ENCODE data around the gene GPR150. TPM values are rescaled to one million over a fixed set of nuclear protein-coding genes. Genes with fewer than 3 reads are reported as not detected.
"Not testable (repeated sequence)": the region's sequence is repeated elsewhere in the genome, so short reads cannot be mapped to it uniquely, and the experiment has no call there.

GPR150 gene
- total RNA-seq, 1 donor from 2014 or later: 0.14 TPM

- Histone ChIP-seq H3K4me1 (ENCODE audit: insufficient read depth, low read length) (peaks cover 13% of the 10 kb centered on the region), H3K36me3 (ENCODE audit: insufficient read depth, low read length) (no peaks in the 10 kb centered on the region), H4K20me1 (ENCODE audit: insufficient read depth, low read length) (no peaks in the 10 kb centered on the region), H3K4me3 (ENCODE audit: insufficient read depth, low read depth, low read length) (no peak overlapping the region), H3K4me2 (ENCODE audit: low read length) (peak overlapping the region; percentile 9), H2AFZ (ENCODE audit: low read depth, low read length) (peak overlapping the region; percentile 52), H3K9ac (ENCODE audit: low read length) (no peak overlapping the region), H3K79me2 (ENCODE audit: insufficient read depth, low read length) (no peaks in the 10 kb centered on the region), H3K27me3 (ENCODE audit: insufficient read depth, low read length) (no peaks in the 10 kb centered on the region), H3K9me3 (ENCODE audit: insufficient read depth, low read depth, low read length) (peaks cover 3% of the 10 kb centered on the region), H3K27ac (ENCODE audit: low read depth, low read length) (peak overlapping the region; percentile 26)
- Mint-ChIP-seq H3K9me3 (ENCODE audit: unreplicated experiment) (peaks cover 5% of the 10 kb centered on the region), H3K4me3 (ENCODE audit: unreplicated experiment) (no peak overlapping the region), H3K27ac (ENCODE audit: unreplicated experiment) (peak overlapping the region; percentile 93), H3K4me1 (ENCODE audit: low read depth, unreplicated experiment) (peaks cover 20% of the 10 kb centered on the region), H3K27me3 (ENCODE audit: low read depth, unreplicated experiment) (no peaks in the 10 kb centered on the region), H3K36me3 (ENCODE audit: low read depth, unreplicated experiment) (no peaks in the 10 kb centered on the region)
- TF ChIP-seq EZH2 (IDR thresholded peaks at IDR 0.05; ENCODE audit: insufficient read depth, low read length) (no peak), CTCF (IDR thresholded peaks at IDR 0.05; ENCODE audit: insufficient read depth, low read depth, low read length) (no peak)
- FAIRE-seq (no peak), DNase-seq (ENCODE audit: low read depth) (peak; percentile 76)
These were observed 11.5 kb downstream of the GPR150 start for GRCh38 chr5:95631255-95631958.

GRCh38 chr5:95631991-95632675 lies 12.2 kb downstream of the GPR150 start:
- H3K4me1 ChIP-seq (ENCODE audit: insufficient read depth, low read length): peaks cover 13% of the 10 kb centered on the region
- Mint-ChIP-seq H3K36me3 (ENCODE audit: low read depth, unreplicated experiment) (no peaks in the 10 kb centered on the region), H3K27me3 (ENCODE audit: low read depth, unreplicated experiment) (no peaks in the 10 kb centered on the region), H3K4me1 (ENCODE audit: low read depth, unreplicated experiment) (peaks cover 20% of the 10 kb centered on the region), H3K9me3 (ENCODE audit: unreplicated experiment) (peaks cover 5% of the 10 kb centered on the region), H3K27ac (ENCODE audit: unreplicated experiment) (peak overlapping the region; percentile 93), H3K4me3 (ENCODE audit: unreplicated experiment) (no peak overlapping the region)
- H3K4me3 ChIP-seq (ENCODE audit: insufficient read depth, low read depth, low read length): no peak overlapping the region
- H4K20me1 ChIP-seq (ENCODE audit: insufficient read depth, low read length): no peaks in the 10 kb centered on the region
- no peaks in the 10 kb centered on the region for H3K79me2 ChIP-seq (ENCODE audit: insufficient read depth, low read length)
- FAIRE-seq: no peak
- peak overlapping the region; percentile 52 for H2AFZ ChIP-seq (ENCODE audit: low read depth, low read length)
- DNase-seq (ENCODE audit: low read depth): peak; percentile 26
- peaks cover 2% of the 10 kb centered on the region for H3K27me3 ChIP-seq (ENCODE audit: insufficient read depth, low read length)
- H3K4me2 ChIP-seq (ENCODE audit: low read length): peak overlapping the region; percentile 9
- H3K36me3 ChIP-seq (ENCODE audit: insufficient read depth, low read length): no peaks in the 10 kb centered on the region
- TF ChIP-seq EZH2 (IDR thresholded peaks at IDR 0.05; ENCODE audit: insufficient read depth, low read length) (no peak), CTCF (IDR thresholded peaks at IDR 0.05; ENCODE audit: insufficient read depth, low read depth, low read length) (no peak)
- no peak overlapping the region for H3K9ac ChIP-seq (ENCODE audit: low read length)
- H3K9me3 ChIP-seq (ENCODE audit: insufficient read depth, low read depth, low read length): peaks cover 3% of the 10 kb centered on the region
- peak overlapping the region; percentile 26 for H3K27ac ChIP-seq (ENCODE audit: low read depth, low read length)

- H3K9me3 Mint-ChIP-seq (ENCODE audit: unreplicated experiment); H3K4me3 ChIP-seq (ENCODE audit: insufficient read depth, low read depth, low read length); H4K20me1 ChIP-seq (ENCODE audit: insufficient read depth, low read length); H3K4me3 Mint-ChIP-seq (ENCODE audit: unreplicated experiment); H3K27me3 ChIP-seq (ENCODE audit: insufficient read depth, low read length); DNase-seq (ENCODE audit: low read depth); H3K4me2 ChIP-seq (ENCODE audit: low read length); H3K27ac ChIP-seq (ENCODE audit: low read depth, low read length); H2AFZ ChIP-seq (ENCODE audit: low read depth, low read length); FAIRE-seq; H3K9me3 ChIP-seq (ENCODE audit: insufficient read depth, low read depth, low read length); H3K27ac Mint-ChIP-seq (ENCODE audit: unreplicated experiment); H3K36me3 ChIP-seq (ENCODE audit: insufficient read depth, low read length); H3K9ac ChIP-seq (ENCODE audit: low read length); H3K36me3 Mint-ChIP-seq (ENCODE audit: low read depth, unreplicated experiment); H3K79me2 ChIP-seq (ENCODE audit: insufficient read depth, low read length); H3K27me3 Mint-ChIP-seq (ENCODE audit: low read depth, unreplicated experiment): not testable (repeated sequence)
- H3K4me1 Mint-ChIP-seq (ENCODE audit: low read depth, unreplicated experiment): peaks cover 20% of the 10 kb centered on the region
- H3K4me1 ChIP-seq (ENCODE audit: insufficient read depth, low read length): peaks cover 13% of the 10 kb centered on the region
These were observed 13.1 kb downstream of the GPR150 start for GRCh38 chr5:95632942-95633341.

Data from astrocyte (in vitro differentiated cells and primary cell).